GM21367 (cell line): Measurements from ENCODE around the gene SIPA1L2.
"Not testable (repeated sequence)": the region's sequence is repeated elsewhere in the genome, so short reads cannot be mapped to it uniquely, and the experiment has no call there.

Experiments
- ATAC-seq: cut with Tn5 transposase; IDR thresholded peaks from one replicate; pipeline ENCODE4 v1.9.1; 2021; ENCODE audit not compliant: unreplicated experiment

SIPA1L2 gene

DNA sequence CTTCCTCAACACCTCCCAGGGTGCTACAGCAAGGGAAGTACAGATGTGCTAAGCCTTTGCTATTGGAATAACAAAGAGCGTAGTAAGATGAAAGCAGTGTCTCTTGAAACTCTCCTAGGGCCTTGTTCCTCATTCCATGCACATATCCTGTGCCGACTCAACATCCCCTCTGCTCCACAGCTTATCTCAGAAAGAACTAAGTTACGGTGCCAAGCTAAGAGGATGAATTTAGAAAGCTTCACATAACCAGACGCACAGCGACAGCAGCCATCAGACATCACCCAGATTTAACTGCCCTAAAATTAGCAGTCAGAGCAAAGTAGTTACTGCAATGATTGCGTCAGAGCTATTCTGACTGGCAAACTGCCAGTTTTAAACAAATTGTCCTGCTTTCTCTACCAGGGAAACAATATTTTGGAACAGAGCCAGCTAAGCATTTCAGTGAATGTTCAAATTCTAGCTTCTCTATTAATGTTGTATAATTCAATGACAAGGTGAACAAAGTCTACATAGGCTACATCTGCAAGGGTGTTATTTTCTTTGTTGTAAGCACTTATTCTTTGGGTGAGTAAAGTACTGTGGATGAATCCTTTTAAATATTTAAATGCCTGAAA lies 9.5 kb downstream of the SIPA1L2 start:
- ATAC-seq = no peak

DNA sequence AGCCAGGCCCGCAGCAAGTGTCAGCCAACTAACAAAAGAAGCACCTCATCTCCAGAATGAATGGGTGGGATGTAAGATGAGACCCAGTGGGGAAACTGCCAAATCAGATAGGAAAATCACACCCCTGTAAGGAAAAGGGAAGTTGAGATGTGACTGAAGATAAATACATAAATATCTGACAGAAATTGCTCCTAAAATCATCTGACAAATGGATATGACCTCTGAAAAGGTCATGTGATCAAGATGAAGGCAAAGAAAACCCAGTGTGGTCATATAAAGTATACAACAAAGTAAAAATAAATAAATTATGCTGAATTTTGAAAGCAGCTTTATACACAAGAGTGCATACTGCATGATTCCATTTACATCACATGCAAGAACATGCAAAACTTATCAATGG lies 12.7 kb downstream of the SIPA1L2 start:
- ATAC-seq = no peak

DNA sequence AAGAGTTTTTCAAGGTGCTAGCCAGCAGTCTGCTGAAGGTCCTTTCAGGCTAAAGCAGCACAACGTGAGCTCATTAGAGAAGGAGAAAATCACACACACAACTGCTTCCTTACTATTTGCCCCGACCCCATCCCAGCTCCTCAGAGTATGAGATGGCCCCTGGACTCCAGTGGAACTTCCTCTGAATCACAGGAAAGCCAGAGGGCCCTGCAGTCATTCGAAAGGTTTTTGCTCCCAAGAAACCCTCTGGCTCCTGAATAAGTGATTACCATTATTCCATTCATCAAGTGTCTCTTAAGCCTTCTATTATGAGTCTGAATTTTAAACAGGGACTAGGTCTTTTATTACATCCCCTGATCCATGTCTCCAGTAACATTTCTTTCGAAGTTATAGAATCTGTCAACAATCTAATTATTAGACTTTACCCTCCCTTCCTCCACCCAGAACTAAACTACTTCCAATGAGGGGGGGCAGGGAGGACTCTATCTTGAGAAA lies 14.6 kb downstream of the SIPA1L2 start:
- ATAC-seq = no peak

DNA sequence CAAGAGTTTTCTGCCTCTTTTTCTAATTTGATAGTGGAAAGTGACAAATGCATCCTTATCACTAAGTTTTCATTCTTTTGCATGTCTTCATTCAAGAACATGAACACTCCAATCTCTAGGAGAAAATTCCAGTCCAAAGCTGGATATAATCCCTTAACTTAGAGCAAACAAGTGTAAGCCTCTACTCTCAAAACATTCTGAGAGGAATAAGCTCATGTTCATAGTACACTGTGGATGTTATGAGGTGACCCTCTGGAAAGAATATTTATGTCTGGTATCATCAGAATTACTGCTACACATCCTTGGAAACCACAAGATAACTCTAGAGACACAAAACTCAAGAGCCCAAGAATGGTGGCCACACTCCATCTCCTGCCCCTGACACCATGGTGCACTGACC lies 15.1 kb downstream of the SIPA1L2 start:
- ATAC-seq = no peak

DNA sequence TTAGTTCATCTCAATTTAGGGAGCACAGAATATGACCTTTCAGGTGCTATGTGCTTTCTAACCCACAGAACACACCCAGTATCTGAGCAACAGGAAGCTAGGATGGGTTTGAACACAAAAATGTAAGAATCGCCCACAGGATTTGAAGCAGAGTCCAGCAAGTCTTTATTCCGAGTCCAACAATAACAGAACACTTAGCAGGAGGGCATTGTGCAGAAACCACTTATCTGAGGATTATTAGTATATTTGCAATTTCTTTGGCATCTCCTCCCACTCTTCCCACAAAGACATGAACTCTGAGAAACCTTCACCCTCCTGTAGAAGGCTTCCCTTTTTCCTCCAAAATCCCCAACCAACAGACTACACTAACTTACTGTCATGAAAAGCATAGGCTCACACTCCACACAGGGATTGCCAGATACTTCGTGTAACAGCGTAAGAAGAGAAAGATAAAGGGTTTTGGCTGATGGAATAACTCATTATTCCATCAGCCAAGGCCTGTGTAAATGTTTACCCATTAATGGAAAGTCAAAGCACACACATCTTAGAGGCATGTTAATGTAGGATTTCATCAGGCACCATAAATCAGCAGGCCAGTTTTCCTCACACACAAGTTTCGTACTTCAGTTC lies 16.1 kb downstream of the SIPA1L2 start:
- no peak for ATAC-seq

DNA sequence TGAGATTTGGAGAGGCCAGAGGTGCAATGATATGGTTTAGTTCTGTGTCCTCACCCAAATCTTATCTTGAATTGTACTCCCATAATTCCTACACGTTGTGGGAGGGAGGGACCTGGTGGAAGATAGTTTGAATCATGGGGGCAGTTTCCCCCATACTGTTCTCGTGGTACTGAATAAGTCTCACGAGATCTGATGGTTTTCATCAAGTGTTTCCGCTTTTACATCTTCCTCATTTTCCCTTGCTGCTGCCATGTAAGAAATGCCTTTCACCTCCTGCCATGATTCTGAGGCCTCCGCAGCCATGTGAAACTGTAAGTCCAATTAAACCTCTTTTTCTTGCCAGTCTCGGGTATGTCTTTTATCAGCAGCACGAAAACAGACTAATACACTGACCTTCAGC lies 17.1 kb downstream of the SIPA1L2 start:
- not testable (repeated sequence) for ATAC-seq

DNA sequence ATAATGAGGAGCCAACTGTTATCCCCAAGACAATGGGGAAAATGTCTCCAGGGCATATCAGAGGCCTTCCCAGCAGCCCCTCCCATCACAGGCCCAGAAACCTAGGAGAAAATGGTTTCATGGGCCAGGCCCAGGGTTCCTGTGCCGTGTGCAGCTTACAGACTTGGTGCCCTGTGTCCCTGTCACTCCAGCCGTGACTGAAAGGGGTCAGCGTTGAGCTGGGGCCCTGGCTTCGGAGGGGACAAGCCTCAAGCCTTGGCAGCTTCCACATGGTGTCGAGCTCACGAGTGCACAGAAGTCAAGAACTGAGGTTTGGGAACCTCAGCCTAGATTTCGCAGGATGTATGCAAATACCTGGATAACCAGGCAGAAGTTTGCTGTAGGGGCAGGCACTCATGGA lies 18.1 kb downstream of the SIPA1L2 start:
- ATAC-seq = no peak

DNA sequence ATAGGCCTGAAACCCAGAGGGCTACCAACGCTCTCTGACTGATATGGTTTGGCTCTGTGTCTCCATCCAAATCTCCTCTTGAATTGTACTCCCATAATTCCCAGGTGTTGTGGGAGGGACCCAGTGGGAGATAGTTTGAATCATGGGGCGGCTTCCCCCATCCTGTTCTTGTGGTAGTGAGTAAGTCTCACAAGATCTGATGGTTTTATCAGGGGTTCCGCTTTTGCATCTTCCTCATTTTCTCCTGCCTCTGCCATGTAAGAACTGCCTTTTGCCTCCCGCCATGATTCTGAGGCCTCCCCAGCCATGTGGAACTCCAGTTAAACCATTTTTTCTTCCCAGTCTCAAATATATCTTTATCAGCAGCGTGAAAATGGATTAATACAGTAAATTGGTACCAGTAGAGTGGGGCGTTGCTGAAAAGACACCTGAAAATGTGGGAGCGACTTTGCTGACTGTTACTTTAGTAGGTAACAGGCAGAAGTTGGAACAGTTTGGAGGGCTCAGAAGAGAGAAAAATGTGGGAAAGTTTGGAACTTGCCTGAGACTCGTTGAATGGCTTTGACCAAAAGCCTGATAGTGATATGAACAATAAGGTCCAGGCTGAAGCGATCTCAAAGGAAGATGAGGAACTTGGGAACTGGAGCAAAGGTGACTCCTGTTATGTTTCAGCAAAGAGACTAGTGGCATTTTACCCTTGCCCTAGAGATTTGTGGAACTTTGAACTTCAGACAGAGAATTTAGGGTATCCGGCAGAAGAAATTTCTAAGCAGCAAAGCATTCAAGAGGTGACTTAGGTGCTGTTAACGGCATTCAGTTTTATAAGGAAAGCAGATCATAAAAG lies 18.8 kb downstream of the SIPA1L2 start:
- ATAC-seq = not testable (repeated sequence)

DNA sequence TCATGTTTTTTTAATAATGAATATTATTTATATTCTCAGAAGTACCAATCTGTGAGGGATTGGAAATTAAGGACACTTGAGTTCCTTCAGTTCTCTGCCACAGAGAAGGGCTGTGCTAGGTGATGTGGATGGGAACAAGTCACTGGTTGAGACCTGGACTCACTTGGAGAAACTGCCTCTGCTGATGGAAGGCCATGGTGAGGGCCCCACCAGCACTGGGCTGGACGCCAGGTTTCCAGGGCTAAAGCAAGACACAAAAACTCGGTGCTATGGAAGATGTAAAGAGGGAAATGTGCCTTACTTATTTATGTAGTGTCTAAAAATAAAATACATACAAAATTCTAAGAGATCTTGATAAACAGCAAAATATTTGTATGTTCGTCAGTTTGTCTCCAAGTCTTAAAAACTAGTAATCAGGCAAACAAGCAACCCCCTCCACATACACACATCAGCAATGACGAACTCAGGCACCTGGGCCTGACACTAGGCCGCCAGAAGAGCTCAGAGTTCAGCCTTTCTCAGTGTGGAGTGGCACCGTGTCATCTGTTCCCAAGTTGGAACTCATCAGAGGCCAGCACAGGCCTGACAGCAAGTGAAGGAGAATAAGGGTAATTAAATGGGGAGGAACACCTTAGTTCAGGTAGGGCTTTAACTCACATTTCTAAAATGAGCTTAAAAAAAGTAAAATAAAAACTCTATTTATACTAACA lies 19.6 kb downstream of the SIPA1L2 start:
- no peak for ATAC-seq

DNA sequence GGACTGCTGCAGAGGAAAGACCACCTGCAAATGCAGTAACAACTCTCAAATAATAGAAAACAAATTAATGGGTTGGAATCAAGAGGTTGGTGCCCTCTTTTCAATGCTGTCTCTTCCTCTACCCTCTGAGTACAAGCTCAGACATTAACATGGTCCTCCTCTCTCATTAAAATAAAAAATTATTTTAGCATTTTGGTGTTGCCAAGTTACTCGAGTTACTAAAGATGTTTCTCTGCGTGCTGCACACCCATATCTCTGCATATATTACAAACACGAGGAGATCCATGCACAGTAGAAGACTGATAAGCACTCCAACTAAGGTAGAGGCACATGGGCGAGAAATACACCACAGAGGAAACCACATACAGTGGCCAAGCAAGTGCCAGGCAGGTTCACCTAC lies 21.5 kb downstream of the SIPA1L2 start:
- no peak for ATAC-seq

DNA sequence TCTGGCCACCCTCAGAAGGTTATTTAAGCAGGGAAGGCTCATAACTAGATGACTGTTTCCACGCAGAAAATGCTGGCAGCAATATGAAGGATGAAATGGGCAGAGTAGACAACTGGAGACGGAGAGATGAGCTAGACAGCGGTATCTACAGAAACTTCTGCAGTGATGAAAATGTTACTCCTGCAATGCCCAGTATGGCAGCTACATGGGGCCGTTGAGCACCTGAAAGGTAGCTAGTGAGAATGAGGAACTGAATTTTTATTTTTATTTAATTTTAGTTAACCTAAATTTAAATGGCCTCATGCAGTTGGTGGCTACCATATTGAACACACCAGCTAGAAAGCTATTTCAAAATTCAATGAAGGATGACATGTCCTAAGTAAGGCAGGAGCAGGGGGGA lies 27.3 kb downstream of the SIPA1L2 start:
- ATAC-seq = no peak

DNA sequence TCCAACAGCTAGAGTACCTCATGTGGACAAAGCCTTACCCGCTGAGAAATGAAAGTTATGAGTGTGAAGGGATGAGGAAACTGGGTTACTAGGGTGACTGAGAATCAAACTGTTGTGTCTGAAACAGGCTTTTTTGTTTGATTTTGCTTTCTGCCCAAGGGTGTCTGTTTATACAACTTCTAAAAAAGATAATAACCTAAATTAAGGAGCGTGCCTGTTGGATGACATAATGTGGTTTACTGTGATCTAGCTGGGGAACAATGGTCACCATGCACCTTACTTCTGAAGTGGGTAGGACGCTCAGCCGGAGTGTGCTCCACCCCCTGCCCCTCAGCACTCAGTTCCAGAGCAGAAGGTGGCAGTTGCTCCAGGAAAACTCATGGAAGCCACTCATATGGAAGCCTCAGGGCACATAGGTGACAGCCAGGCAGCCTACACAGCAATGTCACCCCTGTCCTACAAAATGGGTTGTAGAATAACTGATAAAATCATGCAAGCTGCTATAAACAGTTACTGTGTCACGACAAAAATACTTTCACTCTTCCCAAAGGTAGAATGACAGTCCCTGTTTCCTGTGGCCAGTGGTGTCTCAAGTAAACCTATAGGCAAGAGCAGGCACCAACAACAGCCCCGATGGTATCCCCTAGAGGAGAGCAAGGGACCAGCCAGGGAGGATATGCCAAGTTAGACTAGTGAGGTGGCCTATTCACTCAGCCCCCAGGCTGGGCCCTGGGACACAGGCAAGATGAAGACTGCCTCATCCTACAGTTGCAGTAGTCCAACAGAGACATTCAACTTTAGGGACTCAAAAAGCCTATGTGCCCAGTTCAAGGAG lies 29.3 kb downstream of the SIPA1L2 start:
- ATAC-seq = peak; percentile 43

DNA sequence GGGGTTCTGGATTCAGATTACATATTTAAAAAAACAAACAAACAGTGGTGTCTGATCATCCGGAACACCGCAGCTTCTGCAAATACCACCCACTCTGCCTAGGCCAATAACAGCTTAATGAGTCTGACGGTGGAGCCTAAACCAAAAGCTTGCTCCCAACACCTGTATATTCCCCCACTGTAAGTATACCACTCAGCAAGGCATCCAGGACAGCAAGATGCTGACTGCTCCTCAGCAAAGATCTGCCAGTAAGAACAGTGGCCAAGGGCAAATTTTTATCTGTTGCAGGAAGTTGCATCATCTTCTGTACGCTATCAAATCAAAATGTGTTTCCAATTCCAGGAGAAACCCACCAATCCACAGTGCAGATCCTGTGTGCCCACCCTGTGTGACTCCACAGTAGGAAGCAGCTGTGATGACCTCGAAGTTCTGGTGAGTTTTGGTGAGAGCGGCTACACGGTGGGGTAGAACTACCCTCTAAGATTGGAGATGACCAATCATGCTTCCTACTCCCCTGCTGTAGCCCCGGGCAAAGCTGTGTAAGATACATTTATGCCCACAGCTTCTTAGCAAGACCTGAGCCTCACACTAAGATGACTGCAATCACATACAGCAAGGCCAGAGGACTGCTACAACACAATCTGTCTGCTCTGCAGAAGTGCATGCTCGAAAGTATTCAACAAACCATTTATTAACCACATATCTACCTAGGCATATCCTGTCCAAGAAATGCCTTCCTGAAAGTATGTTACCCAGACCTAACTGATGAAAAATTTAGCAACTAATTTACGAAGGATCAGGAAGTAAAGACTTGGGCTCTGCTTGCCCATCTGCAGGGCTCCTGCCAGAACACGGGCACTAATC lies 30.5 kb downstream of the SIPA1L2 start:
- ATAC-seq = peak; percentile 45

DNA sequence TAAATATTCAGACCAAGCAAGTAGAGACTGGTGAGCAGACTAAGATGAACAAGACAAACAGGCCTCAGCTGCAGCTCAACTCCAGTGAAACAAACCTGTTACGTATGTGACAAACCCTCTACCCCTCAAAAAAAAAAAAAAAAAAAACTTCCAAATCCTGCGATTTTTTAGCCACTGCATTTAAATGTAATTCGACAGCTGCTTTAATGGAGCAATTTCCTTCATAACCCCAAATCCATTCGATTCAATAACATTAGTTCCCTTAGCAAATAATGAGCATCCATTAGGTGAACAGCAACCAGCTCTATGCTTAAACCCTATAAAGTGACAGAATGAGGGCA lies 31.1 kb downstream of the SIPA1L2 start:
- ATAC-seq = no peak

DNA sequence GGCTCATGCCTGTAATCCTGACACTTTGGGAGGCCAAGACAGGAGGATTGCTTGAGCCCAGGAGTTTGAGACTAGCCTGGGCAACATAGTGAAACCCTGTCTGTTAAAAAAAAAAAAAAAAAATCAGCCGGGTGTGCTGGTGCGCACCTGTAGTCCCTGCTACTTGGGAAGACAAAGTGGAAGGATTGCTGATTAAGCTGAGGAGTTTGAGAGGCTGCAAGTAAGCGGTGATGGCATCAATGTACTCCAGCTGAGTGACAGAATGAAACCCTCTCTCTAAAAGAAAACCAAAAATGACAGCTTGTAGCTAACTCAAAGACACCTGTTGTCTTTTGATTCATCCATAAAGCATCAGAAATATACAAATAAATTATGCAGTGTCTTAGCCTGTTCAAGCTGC lies 31.8 kb downstream of the SIPA1L2 start:
- no peak for ATAC-seq

DNA sequence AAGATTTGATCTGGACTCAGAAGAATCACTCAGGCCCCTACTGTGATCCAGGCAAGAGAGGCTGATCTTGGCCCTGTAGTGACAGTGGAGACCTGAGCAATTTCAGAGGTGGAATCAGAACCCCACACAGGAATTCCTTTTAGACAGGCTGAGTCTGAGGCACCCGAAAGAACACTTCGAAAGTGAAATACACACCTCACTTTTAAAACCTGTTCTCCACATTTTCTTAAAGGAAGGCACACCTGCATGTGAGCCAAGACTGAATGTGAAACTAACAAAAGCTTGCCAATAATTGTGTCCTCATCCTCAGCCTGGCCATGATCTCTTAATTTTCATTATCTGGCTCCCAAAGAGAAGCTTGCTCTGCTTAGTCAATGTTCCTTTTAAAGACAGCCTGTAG lies 32.2 kb downstream of the SIPA1L2 start:
- peak; percentile 51 for ATAC-seq

DNA sequence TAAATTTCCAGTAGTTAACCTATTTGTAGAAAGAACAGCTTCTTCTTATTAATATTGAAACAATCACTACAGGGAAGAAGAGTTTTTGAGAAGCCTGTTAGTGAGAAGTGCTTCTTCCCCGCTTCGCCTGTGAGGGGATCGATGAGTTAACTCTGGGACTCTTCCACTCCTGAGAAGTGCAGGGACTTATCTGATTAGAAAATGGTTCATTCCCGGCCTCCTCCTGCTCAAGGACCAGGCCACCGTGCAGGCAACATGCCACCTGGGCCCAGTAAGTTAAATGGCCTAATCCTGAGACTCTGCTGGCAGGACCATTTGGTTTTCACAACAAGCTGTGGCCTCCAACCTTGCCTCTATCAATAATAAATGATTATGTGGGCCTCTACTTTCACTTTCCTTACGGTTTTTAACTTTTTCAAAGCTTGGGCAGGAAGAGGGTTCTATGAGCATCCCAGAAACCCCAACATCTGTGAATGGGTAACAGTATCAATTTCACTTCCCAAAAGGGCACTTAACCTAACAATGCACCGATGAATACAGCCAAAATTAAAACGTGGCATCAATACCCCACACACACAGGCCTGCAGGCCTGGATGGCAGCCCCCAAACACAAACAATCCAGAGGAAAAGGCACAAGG lies 33.1 kb downstream of the SIPA1L2 start:
- ATAC-seq = peak; percentile 37

DNA sequence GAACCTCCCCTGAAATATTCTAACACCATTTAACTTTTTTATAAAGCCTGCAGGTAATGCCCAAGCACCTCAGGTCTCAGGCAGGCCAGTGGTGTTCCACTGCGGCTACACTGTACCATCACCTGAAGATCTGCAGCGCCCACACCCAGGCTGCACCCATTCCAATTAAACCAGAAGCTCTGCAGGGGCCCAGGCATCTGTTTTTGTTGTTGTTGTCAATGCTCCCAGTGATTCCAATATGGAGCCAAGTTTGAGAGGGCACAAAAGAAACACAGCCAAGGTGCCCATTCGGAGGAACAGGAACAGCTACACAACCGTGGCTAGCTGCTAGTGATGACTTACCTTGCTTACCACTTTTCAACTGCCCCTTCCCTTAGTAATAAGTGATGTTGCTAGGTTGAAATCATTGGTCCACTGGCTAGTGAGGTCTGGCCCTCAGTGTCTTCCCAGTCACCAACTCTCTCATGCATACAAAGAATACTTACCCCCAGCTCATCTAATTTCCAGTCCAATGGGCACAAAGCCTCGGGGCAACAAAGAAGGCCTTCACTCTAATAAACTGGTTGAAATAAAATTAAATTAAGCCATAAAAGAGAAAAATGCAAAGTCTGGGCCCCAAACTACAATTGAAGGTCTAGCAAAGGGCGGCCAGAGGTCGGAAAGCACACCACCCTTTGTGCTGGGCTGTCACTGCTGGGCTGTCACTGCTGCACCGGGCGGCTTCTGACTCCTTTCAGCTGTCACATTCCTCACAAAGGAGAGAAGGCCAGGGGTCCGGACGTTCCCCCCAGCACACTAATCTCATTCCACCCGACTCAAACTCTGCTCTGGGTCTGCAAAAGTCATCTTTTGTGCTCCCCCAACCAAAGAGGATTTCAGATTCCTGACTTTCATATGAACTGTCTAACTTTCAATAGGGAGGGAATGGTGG lies 34.9 kb downstream of the SIPA1L2 start:
- ATAC-seq = no peak
